HEK293T (cell line): ENCODE measurements around the gene SOX18.

Source experiments
- CTCF ChIA-PET: fragments of 350-600 bp; formaldehyde crosslinking; extraction: SDS; loops from one replicate; lab custom pipeline; 2021; ENCODE audit warnings: antibody characterized with exemption, inconsistent platforms; lab: Yijun Ruan, JAX
- POLR2A ChIA-PET: fragments of 350-600 bp; formaldehyde crosslinking; extraction: SDS; loops from one replicate; lab custom pipeline; 2020; ENCODE audit warnings: antibody characterized with exemption, inconsistent platforms; lab: Yijun Ruan, JAX
- DNase-seq: peaks from one replicate; pipeline ENCODE4 v3.0.0; 2012; ENCODE audit warnings: mixed read lengths; ENCODE audit errors: extremely low spot score
- ARNT ChIP-seq: fragments of 450-650 bp; IDR thresholded peaks from 2 replicates; pipeline ENCODE4 v1.6.1; 2017; ENCODE audit warnings: mild to moderate bottlenecking
- BHLHE40 ChIP-seq: fragments of 450-650 bp; IDR thresholded peaks from 2 replicates; pipeline ENCODE4 v1.6.1; 2016; ENCODE audit warnings: mild to moderate bottlenecking, moderate library complexity, borderline replicate concordance
- CTBP1 ChIP-seq: fragments of 450-650 bp; IDR thresholded peaks from 2 replicates; pipeline ENCODE4 v1.6.1; 2016; ENCODE audit warnings: borderline replicate concordance
- ELF4 ChIP-seq: fragments of 450-650 bp; IDR thresholded peaks from 2 replicates; pipeline ENCODE4 v1.6.1; 2017; ENCODE audit warnings: antibody characterized with exemption
- FOXA1 ChIP-seq: fragments of 450-650 bp; IDR thresholded peaks from 2 replicates; pipeline ENCODE4 v1.6.1; 2016; ENCODE audit warnings: mild to moderate bottlenecking
- FOXK2 ChIP-seq: fragments of 450-650 bp; IDR thresholded peaks from 2 replicates; pipeline ENCODE4 v1.6.1; 2016; ENCODE audit warnings: mild to moderate bottlenecking
- FOXM1 ChIP-seq: fragments of 450-650 bp; IDR thresholded peaks from 2 replicates; pipeline ENCODE4 v1.6.1; 2017; ENCODE audit warnings: mild to moderate bottlenecking, borderline replicate concordance
- HDGF ChIP-seq: fragments of 450-650 bp; IDR thresholded peaks from 2 replicates; pipeline ENCODE4 v1.6.1; 2017; ENCODE audit warnings: antibody characterized with exemption, borderline replicate concordance
- L3MBTL2 ChIP-seq: fragments of 450-650 bp; conservative IDR thresholded peaks from 2 replicates; pipeline ENCODE4 v1.6.1; 2016; ENCODE audit warnings: mild to moderate bottlenecking
- LEF1 ChIP-seq: fragments of 450-650 bp; IDR thresholded peaks from 2 replicates; pipeline ENCODE4 v1.6.1; 2017; ENCODE audit warnings: mild to moderate bottlenecking, borderline replicate concordance
- NFRKB ChIP-seq: fragments of 450-650 bp; IDR thresholded peaks from 2 replicates; pipeline ENCODE4 v1.6.1; 2016; ENCODE audit warnings: mild to moderate bottlenecking, moderate library complexity
- SP1 ChIP-seq: fragments of 450-650 bp; IDR thresholded peaks from 2 replicates; pipeline ENCODE4 v1.6.1; 2017
- SUZ12 ChIP-seq: fragments of 450-650 bp; IDR thresholded peaks from 2 replicates; pipeline ENCODE4 v1.6.1; 2016; ENCODE audit warnings: mild to moderate bottlenecking
- TARDBP ChIP-seq: fragments of 450-650 bp; IDR thresholded peaks from 2 replicates; pipeline ENCODE4 v1.6.1; 2016
- ZNF384 ChIP-seq: fragments of 450-650 bp; IDR thresholded peaks from 2 replicates; pipeline ENCODE4 v1.6.1; 2016
- TF ChIP-seq, protein P1 (sequence below): fragments of 450-650 bp; IDR thresholded peaks from 2 replicates; pipeline ENCODE4 v1.6.1; 2016

The SOX18 gene

GRCh38 chr20:64053841-64054661, 4.6 kb upstream of the SOX18 start:
- ChIA-PET POLR2A (interaction anchor here (1.5 to 2.9 kb wide), 3 partner anchors 8 to 31 kb away, joined by 4 to 26 read pairs (median 12); partner anchors contain the start of gene TCEA2), CTCF (interaction anchor here (0.8 to 1.4 kb wide), 2 partner anchors 16 to 66 kb away, joined by 3 to 7 read pairs; no protein-coding TSS in a partner anchor)
- DNase-seq = peak; percentile 45
- TF ChIP-seq LEF1 (no peak), ARNT (no peak), FOXM1 (no peak), L3MBTL2 (no peak), TARDBP (no peak), ZNF384 (no peak), BHLHE40 (no peak), CTBP1 (no peak), FOXK2 (no peak), NFRKB (no peak), SP1 (no peak), HDGF (no peak), ELF4 (no peak), SUZ12 (no peak), FOXA1 (no peak)
- TF ChIP-seq, protein P1, sequence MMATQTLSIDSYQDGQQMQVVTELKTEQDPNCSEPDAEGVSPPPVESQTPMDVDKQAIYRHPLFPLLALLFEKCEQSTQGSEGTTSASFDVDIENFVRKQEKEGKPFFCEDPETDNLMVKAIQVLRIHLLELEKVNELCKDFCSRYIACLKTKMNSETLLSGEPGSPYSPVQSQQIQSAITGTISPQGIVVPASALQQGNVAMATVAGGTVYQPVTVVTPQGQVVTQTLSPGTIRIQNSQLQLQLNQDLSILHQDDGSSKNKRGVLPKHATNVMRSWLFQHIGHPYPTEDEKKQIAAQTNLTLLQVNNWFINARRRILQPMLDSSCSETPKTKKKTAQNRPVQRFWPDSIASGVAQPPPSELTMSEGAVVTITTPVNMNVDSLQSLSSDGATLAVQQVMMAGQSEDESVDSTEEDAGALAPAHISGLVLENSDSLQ = no peak

DNA sequence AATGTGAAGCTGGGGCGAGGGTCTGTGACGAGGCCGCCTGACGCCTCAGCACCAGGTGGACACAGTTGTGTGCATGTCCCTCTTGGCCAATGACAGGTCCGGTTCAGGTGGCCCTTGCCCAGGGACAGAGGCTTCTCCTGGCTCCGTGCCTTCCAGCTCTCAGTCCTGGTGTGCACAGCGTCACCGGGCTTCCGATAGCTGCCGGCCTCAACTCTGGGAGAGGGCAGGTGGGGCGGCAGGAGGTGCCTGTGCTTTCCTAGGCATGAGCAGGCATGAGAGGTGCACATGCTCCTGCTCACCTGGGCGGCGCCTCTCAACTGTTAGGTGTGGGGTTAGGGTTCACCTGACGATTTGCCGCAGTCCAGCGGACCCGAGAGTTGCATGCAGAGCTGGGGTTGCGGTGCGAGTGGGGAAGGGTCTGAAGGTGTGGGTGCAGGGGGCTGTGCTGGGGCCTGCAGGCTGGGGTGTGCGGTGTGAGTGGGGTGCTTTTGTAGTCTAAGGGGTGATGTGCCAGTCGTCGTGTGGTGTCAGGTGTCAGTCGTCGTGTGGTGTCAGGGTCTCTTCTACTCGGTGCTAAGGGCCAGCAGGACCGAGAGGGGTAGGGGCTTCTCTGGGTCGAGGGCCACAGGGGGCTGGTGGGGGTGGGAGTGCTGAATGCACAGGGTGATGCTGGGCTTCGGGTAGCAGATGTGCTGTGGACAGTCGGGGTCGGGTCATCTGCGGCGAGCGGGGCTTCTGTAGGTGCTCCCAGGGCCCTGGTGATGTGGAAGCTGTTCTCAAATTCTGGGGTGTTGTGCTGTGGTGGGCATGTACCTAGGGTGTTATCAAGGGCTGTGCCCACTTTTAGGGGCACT, 3.8 kb upstream of the SOX18 start:
- CTCF ChIA-PET = no interaction called here
- DNase-seq = no peak
- no peak for TF ChIP-seq L3MBTL2
- TF ChIP-seq SP1 = no peak
- TF ChIP-seq ARNT = no peak
- TF ChIP-seq FOXM1 = no peak
- TF ChIP-seq FOXK2 = no peak
- TF ChIP-seq LEF1 = no peak
- TF ChIP-seq CTBP1 = no peak
- TF ChIP-seq ELF4 = no peak
- TF ChIP-seq, protein P1 = no peak
- POLR2A ChIA-PET = interaction anchor here (0.5 to 2.9 kb wide), 5 partner anchors 9 to 32 kb away, joined by 3 to 26 read pairs (median 4); partner anchors contain the start of gene TCEA2

GRCh38 chr20:64052326-64052722, 2.9 kb upstream of the SOX18 start:
- DNase-seq = no peak
- ChIA-PET CTCF (interaction anchor here (1.4 kb wide), 1 partner anchor 13 kb away, joined by 3 read pairs; no protein-coding TSS in a partner anchor), POLR2A (interaction anchor here (2.4 to 2.9 kb wide), 2 partner anchors 10 to 13 kb away, joined by 12 to 26 read pairs; partner anchors contain the start of gene TCEA2)
- TF ChIP-seq FOXK2 (no peak), ZNF384 (no peak), FOXM1 (no peak), HDGF (no peak), FOXA1 (no peak), CTBP1 (no peak), LEF1 (no peak), TARDBP (no peak), BHLHE40 (no peak), L3MBTL2 (no peak), SUZ12 (no peak), NFRKB (no peak), SP1 (no peak), ELF4 (no peak), ARNT (no peak)
- TF ChIP-seq, protein P1 = no peak

DNA sequence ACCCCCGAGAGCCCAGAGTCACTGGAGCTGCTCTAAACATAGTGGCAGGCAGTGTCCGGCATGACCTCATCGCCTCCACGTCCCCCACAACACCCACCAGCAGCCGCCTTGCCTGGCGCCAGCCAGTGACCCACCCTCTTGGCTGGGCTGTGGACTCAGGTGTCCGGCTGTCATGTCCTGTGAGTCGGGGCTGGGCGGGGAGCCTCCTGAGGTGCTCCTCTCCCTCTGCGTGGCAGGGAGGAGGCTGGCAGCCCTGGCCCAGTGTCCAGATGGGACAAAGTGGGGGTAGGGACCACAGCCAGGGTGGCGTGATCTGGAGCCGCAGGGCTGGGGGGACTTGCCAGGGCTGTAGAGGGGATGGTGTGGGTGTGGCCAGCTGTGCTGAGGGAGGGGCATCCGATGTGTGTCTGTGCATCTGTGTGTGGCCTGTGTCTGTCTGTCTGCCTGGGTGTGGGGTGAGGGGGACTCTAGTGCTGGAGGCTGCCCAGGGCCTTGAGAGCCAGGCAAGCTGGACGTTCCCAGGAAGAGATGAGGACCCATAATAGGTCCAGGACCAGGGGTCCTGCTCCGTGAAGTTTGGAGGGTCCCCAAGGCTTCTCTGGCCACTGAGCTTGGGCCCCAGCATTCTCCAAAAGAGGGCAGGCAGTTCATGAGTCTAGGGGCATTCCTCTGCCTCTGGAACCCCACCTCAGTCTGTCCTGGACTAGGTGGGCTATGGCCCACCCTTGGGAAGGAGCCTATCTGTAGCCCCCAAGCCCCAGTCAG, 2.3 kb upstream of the SOX18 start:
- CTCF ChIA-PET = interaction anchor here (0.9 to 1.4 kb wide), 2 partner anchors 8 to 13 kb away, joined by 3 read pairs; no protein-coding TSS in a partner anchor
- POLR2A ChIA-PET = interaction anchor here (2.4 to 2.9 kb wide), 2 partner anchors 11 to 13 kb away, joined by 12 to 26 read pairs; partner anchors contain the start of gene TCEA2
- no peak for DNase-seq
- TF ChIP-seq SUZ12 (no peak), HDGF (no peak), NFRKB (no peak), CTBP1 (no peak), LEF1 (no peak), SP1 (no peak), FOXK2 (no peak), FOXA1 (no peak), L3MBTL2 (no peak), ARNT (no peak), ELF4 (no peak)
- TF ChIP-seq, protein P1 = no peak
